ENCODE results near the gene CCDC183.

CCDC183 gene

GRCh38 chr9:136796238-136796774, at the start of gene CCDC183:
CCDC183 (plus strand) TSS chr9:136796338; CDS start chr9:136796398, 60 bp downstream.
- Histone ChIP-seq H3K36me3 (ENCODE audit: control insufficient read depth in 2 of 2, insufficient read depth in 2 of 2, low read length in 2 of 2) (peaks cover 3 to 10% of the 10 kb centered on the region in 2 donors), H3K9me3 (ENCODE audit: control insufficient read depth in 2 of 2, low read length in 2 of 2) (no peaks in the 10 kb centered on the region), H3K27ac (ENCODE audit: low read depth in 2 of 2, low read length in 2 of 2) (peak within 1 kb of the TSS in 1 of 2 donors; percentile 43), H3K27me3 (ENCODE audit: control insufficient read depth in 2 of 2, insufficient read depth in 2 of 2, low read length in 2 of 2) (peaks cover 0 to 2% of the 10 kb centered on the region in 2 donors), H3K4me1 (ENCODE audit: control insufficient read depth in 2 of 2, insufficient read depth in 2 of 2, low read length in 2 of 2) (peaks cover 50 to 58% of the 10 kb centered on the region in 2 donors), H3K9ac (ENCODE audit: low read depth in 1 of 2, low read length in 2 of 2) (peak within 1 kb of the TSS in 1 of 2 donors; percentile 53), H3K4me3 (ENCODE audit: low read length in 2 of 2) (peak within 1 kb of the TSS in 1 of 2 donors; percentile 13)

- H3K4me3 ChIP-seq (ENCODE audit: low read length in 2 of 2) = no peak overlapping the region
- no peaks in the 10 kb centered on the region for H3K36me3 ChIP-seq (ENCODE audit: control insufficient read depth in 2 of 2, insufficient read depth in 2 of 2, low read length in 2 of 2)
- H3K27ac ChIP-seq (ENCODE audit: low read depth in 2 of 2, low read length in 2 of 2) = no peak overlapping the region
- no peaks in the 10 kb centered on the region for H3K4me1 ChIP-seq (ENCODE audit: control insufficient read depth in 2 of 2, insufficient read depth in 2 of 2, low read length in 2 of 2)
- H3K27me3 ChIP-seq (ENCODE audit: control insufficient read depth in 2 of 2, insufficient read depth in 2 of 2, low read length in 2 of 2) = peaks cover 11 to 17% of the 10 kb centered on the region in 2 donors
- H3K9ac ChIP-seq (ENCODE audit: low read depth in 1 of 2, low read length in 2 of 2) = no peak overlapping the region
- H3K9me3 ChIP-seq (ENCODE audit: control insufficient read depth in 2 of 2, low read length in 2 of 2) = no peaks in the 10 kb centered on the region
Observed at GRCh38 chr9:136746621-136747020, 49.5 kb upstream of the CCDC183 start.

GRCh38 chr9:136747161-136748060, 48.7 kb upstream of the CCDC183 start:
- no peaks in the 10 kb centered on the region for H3K4me1 ChIP-seq (ENCODE audit: control insufficient read depth in 2 of 2, insufficient read depth in 2 of 2, low read length in 2 of 2)
- no peaks in the 10 kb centered on the region for H3K36me3 ChIP-seq (ENCODE audit: control insufficient read depth in 2 of 2, insufficient read depth in 2 of 2, low read length in 2 of 2)
- no peak overlapping the region for H3K27ac ChIP-seq (ENCODE audit: low read depth in 2 of 2, low read length in 2 of 2)
- H3K9ac ChIP-seq (ENCODE audit: low read depth in 1 of 2, low read length in 2 of 2) = no peak overlapping the region
- no peak overlapping the region for H3K4me3 ChIP-seq (ENCODE audit: low read length in 2 of 2)
- peaks cover 0 to 2% of the 10 kb centered on the region in 2 donors for H3K9me3 ChIP-seq (ENCODE audit: control insufficient read depth in 2 of 2, low read length in 2 of 2)
- H3K27me3 ChIP-seq (ENCODE audit: control insufficient read depth in 2 of 2, insufficient read depth in 2 of 2, low read length in 2 of 2) = peaks cover 5 to 9% of the 10 kb centered on the region in 2 donors

DNA sequence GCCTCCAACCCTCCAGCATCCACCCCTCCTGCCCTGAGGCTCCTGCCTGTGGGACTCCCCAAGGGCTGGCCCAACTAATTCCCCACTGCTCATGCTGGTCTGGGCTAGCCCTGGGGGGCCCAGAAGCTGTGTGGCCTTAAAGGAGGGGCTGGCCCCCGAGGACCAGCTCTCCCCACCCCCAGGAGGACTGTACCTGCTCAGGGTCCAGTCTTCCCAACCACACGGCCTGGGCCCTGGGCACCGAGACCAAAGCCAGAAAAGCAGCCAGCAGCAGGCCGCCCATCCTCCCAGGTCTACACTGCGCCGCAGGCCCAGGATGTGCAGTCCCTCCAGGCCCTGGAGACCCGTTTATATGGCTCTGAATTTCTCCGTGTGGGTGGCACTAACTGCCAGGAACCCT, 47.9 kb upstream of the CCDC183 start, which contains the start of gene LCN6:
TSS of gene LCN6 (minus strand) at position 325 of the 400 bp plus-strand sequence. CDS start at position 283, 42 bp downstream.
- Histone ChIP-seq H3K36me3 (ENCODE audit: control insufficient read depth in 2 of 2, insufficient read depth in 2 of 2, low read length in 2 of 2) (no peaks in the 10 kb centered on the region), H3K27me3 (ENCODE audit: control insufficient read depth in 2 of 2, insufficient read depth in 2 of 2, low read length in 2 of 2) (peaks cover 2 to 3% of the 10 kb centered on the region in 2 donors), H3K9ac (ENCODE audit: low read depth in 1 of 2, low read length in 2 of 2) (no peak within 1 kb of the TSS), H3K4me3 (ENCODE audit: low read length in 2 of 2) (no peak within 1 kb of the TSS), H3K4me1 (ENCODE audit: control insufficient read depth in 2 of 2, insufficient read depth in 2 of 2, low read length in 2 of 2) (no peaks in the 10 kb centered on the region), H3K9me3 (ENCODE audit: control insufficient read depth in 2 of 2, low read length in 2 of 2) (peaks cover 0 to 2% of the 10 kb centered on the region in 2 donors), H3K27ac (ENCODE audit: low read depth in 2 of 2, low read length in 2 of 2) (no peak within 1 kb of the TSS)

DNA sequence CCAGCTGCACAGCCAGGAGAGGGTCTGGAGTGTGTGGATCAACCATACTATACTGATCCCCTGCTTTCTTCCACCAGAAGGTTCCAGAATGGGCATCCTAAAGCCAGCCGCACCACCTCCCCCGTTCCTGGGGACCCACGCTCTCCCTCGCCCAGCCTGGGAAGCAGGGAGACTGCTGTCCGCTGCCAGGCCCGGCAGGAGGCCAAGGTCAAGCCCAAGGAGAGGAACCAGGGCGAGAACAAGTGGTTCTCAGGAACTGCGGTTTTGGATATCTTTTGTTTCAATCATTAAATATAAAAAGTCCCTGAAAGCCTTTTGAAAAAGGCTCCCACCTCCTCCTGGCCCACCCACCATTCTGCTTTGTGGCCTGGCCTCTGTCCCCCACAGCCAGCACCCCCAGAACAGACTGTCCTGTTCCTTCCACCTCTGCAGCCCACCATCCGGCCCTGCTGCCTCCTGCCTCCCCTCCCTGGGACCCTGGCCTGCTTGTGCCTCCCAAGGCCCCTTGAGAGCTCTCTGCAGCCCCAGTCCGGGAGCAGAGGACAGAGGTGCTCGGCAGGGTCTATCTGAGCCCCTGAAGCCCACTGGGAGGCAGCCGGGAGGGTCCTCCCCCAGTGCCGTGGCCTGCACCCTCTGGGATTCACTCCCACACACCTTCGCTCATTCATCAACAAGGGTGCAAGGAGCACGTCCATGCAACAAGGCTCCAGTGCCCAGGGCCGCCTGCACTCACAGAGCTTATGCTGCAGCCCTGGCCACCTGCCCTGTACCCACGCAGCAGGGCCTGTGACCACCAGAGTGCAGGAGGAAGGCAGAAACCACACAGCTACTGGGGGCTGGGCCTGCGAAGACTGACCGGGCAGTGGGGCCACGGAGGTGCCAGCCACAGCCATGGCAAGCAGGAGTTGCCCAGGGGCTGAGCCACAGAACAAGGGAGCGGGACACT, 47.2 kb upstream of the CCDC183 start:
- peaks cover 0 to 2% of the 10 kb centered on the region in 2 donors for H3K9me3 ChIP-seq (ENCODE audit: control insufficient read depth in 2 of 2, low read length in 2 of 2)
- H3K4me3 ChIP-seq (ENCODE audit: low read length in 2 of 2) = no peak overlapping the region
- no peaks in the 10 kb centered on the region for H3K4me1 ChIP-seq (ENCODE audit: control insufficient read depth in 2 of 2, insufficient read depth in 2 of 2, low read length in 2 of 2)
- no peak overlapping the region for H3K9ac ChIP-seq (ENCODE audit: low read depth in 1 of 2, low read length in 2 of 2)
- no peaks in the 10 kb centered on the region for H3K36me3 ChIP-seq (ENCODE audit: control insufficient read depth in 2 of 2, insufficient read depth in 2 of 2, low read length in 2 of 2)
- H3K27ac ChIP-seq (ENCODE audit: low read depth in 2 of 2, low read length in 2 of 2) = no peak overlapping the region
- H3K27me3 ChIP-seq (ENCODE audit: control insufficient read depth in 2 of 2, insufficient read depth in 2 of 2, low read length in 2 of 2) = peaks cover 0 to 2% of the 10 kb centered on the region in 2 donors

DNA sequence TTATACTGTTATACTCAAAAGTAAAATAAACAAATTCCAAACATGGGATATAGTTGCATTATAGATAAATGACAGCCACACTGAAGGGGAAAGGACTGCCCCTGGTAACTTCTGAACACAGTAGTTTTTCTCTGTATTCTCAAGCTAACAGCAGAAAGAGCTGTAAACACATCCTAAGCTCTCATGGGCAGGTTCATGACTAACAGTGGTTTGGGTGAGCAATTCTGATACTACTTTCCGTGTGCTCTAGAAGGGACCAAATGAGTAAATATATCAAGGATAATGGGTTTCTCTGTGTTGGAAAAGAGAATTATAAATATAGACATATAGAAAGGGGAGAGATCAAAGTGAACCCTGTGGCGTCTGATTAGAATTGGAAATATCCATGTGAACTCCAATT, 45.6 kb upstream of the CCDC183 start:
- H3K9me3 ChIP-seq (ENCODE audit: control insufficient read depth in 2 of 2, low read length in 2 of 2) = peaks cover 0 to 2% of the 10 kb centered on the region in 2 donors

DNA sequence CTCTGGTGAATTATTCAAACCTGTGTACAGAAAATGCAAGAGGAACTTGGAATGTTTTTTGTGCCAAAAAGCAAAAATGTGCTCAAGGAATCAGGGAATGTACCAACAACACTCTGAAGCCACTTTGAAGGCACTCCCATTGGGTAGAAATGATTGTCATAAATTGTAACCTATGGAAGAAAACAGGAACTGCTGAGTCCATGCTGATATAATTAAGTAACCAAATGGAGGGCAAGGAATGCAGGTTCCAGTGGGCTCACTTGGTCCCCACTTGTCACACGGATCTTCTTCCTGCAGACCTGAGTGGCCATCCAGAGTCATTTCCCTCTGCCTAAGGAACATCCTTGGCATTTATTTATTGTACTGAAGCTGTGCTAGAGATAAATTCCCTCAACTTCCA, 44.9 kb upstream of the CCDC183 start:
- H3K4me1 ChIP-seq (ENCODE audit: control insufficient read depth in 2 of 2, insufficient read depth in 2 of 2, low read length in 2 of 2) = no peaks in the 10 kb centered on the region
- H3K9ac ChIP-seq (ENCODE audit: low read depth in 1 of 2, low read length in 2 of 2) = no peak overlapping the region
- no peaks in the 10 kb centered on the region for H3K27me3 ChIP-seq (ENCODE audit: control insufficient read depth in 2 of 2, insufficient read depth in 2 of 2, low read length in 2 of 2)
- peaks cover 0 to 7% of the 10 kb centered on the region in 2 donors for H3K9me3 ChIP-seq (ENCODE audit: control insufficient read depth in 2 of 2, low read length in 2 of 2)
- no peaks in the 10 kb centered on the region for H3K36me3 ChIP-seq (ENCODE audit: control insufficient read depth in 2 of 2, insufficient read depth in 2 of 2, low read length in 2 of 2)
- no peak overlapping the region for H3K4me3 ChIP-seq (ENCODE audit: low read length in 2 of 2)
- H3K27ac ChIP-seq (ENCODE audit: low read depth in 2 of 2, low read length in 2 of 2) = no peak overlapping the region

More for the DNA sequence above, 45.6 kb upstream of the CCDC183 start:
- Histone ChIP-seq H3K4me1 (ENCODE audit: control insufficient read depth in 2 of 2, insufficient read depth in 2 of 2, low read length in 2 of 2) (no peaks in the 10 kb centered on the region), H3K4me3 (ENCODE audit: low read length in 2 of 2) (no peak overlapping the region), H3K9ac (ENCODE audit: low read depth in 1 of 2, low read length in 2 of 2) (no peak overlapping the region), H3K27me3 (ENCODE audit: control insufficient read depth in 2 of 2, insufficient read depth in 2 of 2, low read length in 2 of 2) (no peaks in the 10 kb centered on the region), H3K27ac (ENCODE audit: low read depth in 2 of 2, low read length in 2 of 2) (no peak overlapping the region), H3K36me3 (ENCODE audit: control insufficient read depth in 2 of 2, insufficient read depth in 2 of 2, low read length in 2 of 2) (no peaks in the 10 kb centered on the region)

- peaks cover 0 to 8% of the 10 kb centered on the region in 2 donors for H3K9me3 ChIP-seq (ENCODE audit: control insufficient read depth in 2 of 2, low read length in 2 of 2)
- H3K9ac ChIP-seq (ENCODE audit: low read depth in 1 of 2, low read length in 2 of 2) = no peak overlapping the region
- H3K4me1 ChIP-seq (ENCODE audit: control insufficient read depth in 2 of 2, insufficient read depth in 2 of 2, low read length in 2 of 2) = no peaks in the 10 kb centered on the region
- no peak overlapping the region for H3K27ac ChIP-seq (ENCODE audit: low read depth in 2 of 2, low read length in 2 of 2)
- no peaks in the 10 kb centered on the region for H3K36me3 ChIP-seq (ENCODE audit: control insufficient read depth in 2 of 2, insufficient read depth in 2 of 2, low read length in 2 of 2)
- no peak overlapping the region for H3K4me3 ChIP-seq (ENCODE audit: low read length in 2 of 2)
- H3K27me3 ChIP-seq (ENCODE audit: control insufficient read depth in 2 of 2, insufficient read depth in 2 of 2, low read length in 2 of 2) = no peaks in the 10 kb centered on the region
Observed at GRCh38 chr9:136751814-136752213, 44.3 kb upstream of the CCDC183 start.

DNA sequence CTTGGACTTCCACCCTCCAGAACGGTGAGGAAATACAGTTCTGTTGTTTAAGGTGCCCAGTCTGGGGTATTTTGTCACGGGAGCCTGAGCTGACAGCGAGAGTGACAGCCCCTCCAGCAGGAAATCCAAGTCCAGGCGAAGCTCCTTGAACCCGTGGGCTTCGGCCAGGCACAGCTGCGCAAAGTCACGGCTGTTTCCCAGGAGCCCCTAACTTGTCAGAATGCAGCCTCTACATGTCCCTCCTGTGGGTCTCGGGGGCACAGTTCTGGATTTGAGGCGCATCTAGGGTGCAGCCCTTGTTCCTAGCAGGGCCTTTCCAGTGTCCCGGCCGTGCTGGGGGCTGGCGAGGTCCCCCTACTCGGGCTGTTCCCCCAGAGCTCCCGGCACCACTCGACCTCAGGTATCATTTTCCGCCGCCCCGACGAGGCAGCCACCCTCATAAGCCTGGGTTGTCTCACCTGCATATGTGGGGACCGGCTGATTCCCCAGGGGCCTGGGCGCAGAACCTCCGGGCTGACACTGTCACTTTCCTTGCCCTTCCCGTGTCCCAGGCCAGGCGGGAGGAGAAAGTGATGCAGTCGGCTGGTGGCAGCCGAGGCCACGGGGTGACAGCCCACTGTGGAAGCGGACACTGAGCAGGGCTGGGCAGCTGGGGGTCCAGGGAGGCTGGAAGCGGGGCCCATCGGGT, 42.6 kb upstream of the CCDC183 start:
- Histone ChIP-seq H3K4me1 (ENCODE audit: control insufficient read depth in 2 of 2, insufficient read depth in 2 of 2, low read length in 2 of 2) (no peaks in the 10 kb centered on the region), H3K9me3 (ENCODE audit: control insufficient read depth in 2 of 2, low read length in 2 of 2) (peaks cover 0 to 8% of the 10 kb centered on the region in 2 donors), H3K36me3 (ENCODE audit: control insufficient read depth in 2 of 2, insufficient read depth in 2 of 2, low read length in 2 of 2) (no peaks in the 10 kb centered on the region), H3K27me3 (ENCODE audit: control insufficient read depth in 2 of 2, insufficient read depth in 2 of 2, low read length in 2 of 2) (no peaks in the 10 kb centered on the region), H3K4me3 (ENCODE audit: low read length in 2 of 2) (no peak overlapping the region), H3K9ac (ENCODE audit: low read depth in 1 of 2, low read length in 2 of 2) (no peak overlapping the region), H3K27ac (ENCODE audit: low read depth in 2 of 2, low read length in 2 of 2) (no peak overlapping the region)
